HUES48 (cell line): ENCODE measurements around the gene LGR5.

Experiments
- H3K27ac ChIP-seq: one replicate; pipeline ENCODE4 v1.7.0; 2013; ENCODE audit warnings: low read depth, low read length, inconsistent platforms
- H3K27me3 ChIP-seq: 2 replicates; pipeline ENCODE4 v1.6.1; 2013; ENCODE audit warnings: mild to moderate bottlenecking, low read length; ENCODE audit not compliant: control insufficient read depth, insufficient read depth
- H3K36me3 ChIP-seq: 2 replicates; pipeline ENCODE4 v1.6.1; 2013; ENCODE audit warnings: low read length; ENCODE audit not compliant: control insufficient read depth, insufficient read depth
- H3K4me1 ChIP-seq: 2 replicates; pipeline ENCODE4 v1.6.1; 2013; ENCODE audit warnings: mild to moderate bottlenecking, low read length; ENCODE audit not compliant: control insufficient read depth, insufficient read depth
- H3K4me3 ChIP-seq: 2 replicates; pipeline ENCODE4 v1.5.1; 2013; ENCODE audit warnings: mild to moderate bottlenecking, low read depth, low read length
- H3K9ac ChIP-seq: 2 replicates; pipeline ENCODE4 v1.6.1; 2013; ENCODE audit warnings: mild to moderate bottlenecking, low read depth, low read length, moderate library complexity
- H3K9me3 ChIP-seq: 2 replicates; pipeline ENCODE4 v1.6.1; 2013; ENCODE audit warnings: low read length; ENCODE audit not compliant: control insufficient read depth, insufficient read depth

Gene LGR5

GRCh38 chr12:71521125-71521524 is 81.5 kb downstream of the LGR5 start:
- Histone ChIP-seq H3K27me3 (no peaks in the 10 kb centered on the region), H3K9me3 (no peaks in the 10 kb centered on the region), H3K4me1 (peaks cover 5% of the 10 kb centered on the region), H3K4me3 (no peak overlapping the region), H3K27ac (no peak overlapping the region), H3K36me3 (no peaks in the 10 kb centered on the region), H3K9ac (no peak overlapping the region)

- Histone ChIP-seq H3K36me3 (no peaks in the 10 kb centered on the region), H3K9ac (no peak overlapping the region), H3K4me3 (no peak overlapping the region), H3K9me3 (no peaks in the 10 kb centered on the region), H3K27me3 (no peaks in the 10 kb centered on the region), H3K4me1 (no peaks in the 10 kb centered on the region), H3K27ac (no peak overlapping the region)
These were observed 85.0 kb downstream of the LGR5 start for GRCh38 chr12:71524626-71525025.

GRCh38 chr12:71533703-71534102 is 94.1 kb downstream of the LGR5 start:
- no peaks in the 10 kb centered on the region for H3K4me1 ChIP-seq
- H3K9me3 ChIP-seq, result no peaks in the 10 kb centered on the region
- H3K36me3 ChIP-seq, result no peaks in the 10 kb centered on the region
- no peak overlapping the region for H3K9ac ChIP-seq
- no peak overlapping the region for H3K27ac ChIP-seq
- no peak overlapping the region for H3K4me3 ChIP-seq
- H3K27me3 ChIP-seq, result no peaks in the 10 kb centered on the region

- Histone ChIP-seq H3K4me1 (no peaks in the 10 kb centered on the region), H3K4me3 (no peak overlapping the region), H3K9ac (no peak overlapping the region), H3K9me3 (no peaks in the 10 kb centered on the region), H3K27ac (no peak overlapping the region), H3K36me3 (no peaks in the 10 kb centered on the region), H3K27me3 (no peaks in the 10 kb centered on the region)
These were observed 96.8 kb downstream of the LGR5 start for GRCh38 chr12:71536279-71536938.

GRCh38 chr12:71536939-71537622 is 97.5 kb downstream of the LGR5 start:
- Histone ChIP-seq H3K9ac (no peak overlapping the region), H3K4me3 (no peak overlapping the region), H3K27ac (no peak overlapping the region), H3K36me3 (no peaks in the 10 kb centered on the region), H3K27me3 (no peaks in the 10 kb centered on the region), H3K9me3 (no peaks in the 10 kb centered on the region), H3K4me1 (no peaks in the 10 kb centered on the region)

- no peak overlapping the region for H3K27ac ChIP-seq
- H3K4me1 ChIP-seq, result no peaks in the 10 kb centered on the region
- H3K9me3 ChIP-seq, result no peaks in the 10 kb centered on the region
- no peak overlapping the region for H3K9ac ChIP-seq
- no peaks in the 10 kb centered on the region for H3K27me3 ChIP-seq
- H3K4me3 ChIP-seq, result no peak overlapping the region
- no peaks in the 10 kb centered on the region for H3K36me3 ChIP-seq
These were observed 99.2 kb downstream of the LGR5 start for GRCh38 chr12:71538807-71539206.

GRCh38 chr12:71541583-71541982 is 102.0 kb downstream of the LGR5 start:
- no peak overlapping the region for H3K4me3 ChIP-seq
- no peak overlapping the region for H3K9ac ChIP-seq
- H3K9me3 ChIP-seq, result no peaks in the 10 kb centered on the region
- no peaks in the 10 kb centered on the region for H3K27me3 ChIP-seq
- no peaks in the 10 kb centered on the region for H3K36me3 ChIP-seq
- no peak overlapping the region for H3K27ac ChIP-seq
- H3K4me1 ChIP-seq, result no peaks in the 10 kb centered on the region

GRCh38 chr12:71546322-71546861 is 106.8 kb downstream of the LGR5 start:
- Histone ChIP-seq H3K4me1 (no peaks in the 10 kb centered on the region), H3K9me3 (no peaks in the 10 kb centered on the region), H3K27ac (no peak overlapping the region), H3K27me3 (no peaks in the 10 kb centered on the region), H3K36me3 (no peaks in the 10 kb centered on the region), H3K9ac (no peak overlapping the region), H3K4me3 (no peak overlapping the region)

GRCh38 chr12:71548893-71549292 is 109.3 kb downstream of the LGR5 start:
- H3K27me3 ChIP-seq, result no peaks in the 10 kb centered on the region
- no peaks in the 10 kb centered on the region for H3K9me3 ChIP-seq
- no peaks in the 10 kb centered on the region for H3K36me3 ChIP-seq
- no peak overlapping the region for H3K9ac ChIP-seq
- no peak overlapping the region for H3K27ac ChIP-seq
- H3K4me3 ChIP-seq, result no peak overlapping the region
- no peaks in the 10 kb centered on the region for H3K4me1 ChIP-seq

- no peak overlapping the region for H3K9ac ChIP-seq
- H3K27me3 ChIP-seq, result no peaks in the 10 kb centered on the region
- H3K27ac ChIP-seq, result no peak overlapping the region
- peaks cover 4% of the 10 kb centered on the region for H3K4me1 ChIP-seq
- no peaks in the 10 kb centered on the region for H3K9me3 ChIP-seq
- no peaks in the 10 kb centered on the region for H3K36me3 ChIP-seq
- no peak overlapping the region for H3K4me3 ChIP-seq
These were observed 111.9 kb downstream of the LGR5 start for GRCh38 chr12:71551529-71551928.

GRCh38 chr12:71552728-71553501 is 113.3 kb downstream of the LGR5 start:
- Histone ChIP-seq H3K4me1 (peaks cover 14% of the 10 kb centered on the region), H3K4me3 (no peak overlapping the region), H3K9ac (no peak overlapping the region), H3K27ac (no peak overlapping the region), H3K27me3 (no peaks in the 10 kb centered on the region), H3K9me3 (no peaks in the 10 kb centered on the region), H3K36me3 (no peaks in the 10 kb centered on the region)
